Activated effector memory CD4-positive, alpha-beta T cell treated with anti-CD3 and anti-CD28 coated beads, Interleukin-2, amount 50 U/mL, for 16 hours (primary cell): Measurements from ENCODE around the gene SKAP1.
"Not testable (repeated sequence)": the region's sequence is repeated elsewhere in the genome, so short reads cannot be mapped to it uniquely, and the experiment has no call there.

Experiments used
- DNase-seq: peaks from one replicate; pipeline ENCODE4 v3.0.0-alpha.2; 2020

SKAP1 gene

DNA sequence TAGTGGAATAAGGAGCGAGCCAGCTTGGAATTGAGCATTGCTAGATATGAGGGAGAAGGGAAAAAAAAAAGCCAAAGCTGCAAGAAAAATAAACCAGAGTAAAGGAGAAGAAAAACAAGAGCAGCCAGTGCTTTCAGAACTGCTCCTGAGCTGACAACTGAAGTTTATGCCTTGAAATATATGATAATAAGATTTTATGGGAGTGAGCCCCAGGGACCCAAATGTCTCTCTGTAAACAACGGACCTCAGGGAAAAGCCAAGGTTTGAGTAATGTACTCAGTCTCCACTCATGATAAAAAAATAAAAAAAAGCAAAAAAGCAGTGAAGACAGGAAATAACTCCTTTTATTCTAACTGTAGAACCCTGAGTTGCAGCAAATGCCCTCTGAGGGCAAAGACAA, 189.9 kb downstream of the SKAP1 start:
- no peak for DNase-seq

DNA sequence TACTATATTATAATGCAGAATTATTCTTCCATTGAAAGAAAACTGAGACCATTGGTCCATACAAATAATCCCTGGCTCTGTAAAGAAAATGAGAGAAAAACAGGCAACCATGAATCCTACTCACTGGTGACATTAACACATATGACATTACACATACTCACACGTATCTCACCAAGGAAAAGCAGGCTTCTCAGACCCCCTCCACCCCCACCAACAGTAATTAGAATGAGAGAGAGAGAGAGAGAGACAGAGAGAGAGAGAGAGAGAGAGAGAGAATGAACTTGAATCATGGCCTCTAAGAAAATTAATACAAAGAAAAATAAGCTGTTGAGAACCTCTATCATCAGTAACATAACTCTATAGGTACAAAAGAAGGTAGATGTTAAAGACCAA, 190.4 kb downstream of the SKAP1 start:
- no peak for DNase-seq

DNA sequence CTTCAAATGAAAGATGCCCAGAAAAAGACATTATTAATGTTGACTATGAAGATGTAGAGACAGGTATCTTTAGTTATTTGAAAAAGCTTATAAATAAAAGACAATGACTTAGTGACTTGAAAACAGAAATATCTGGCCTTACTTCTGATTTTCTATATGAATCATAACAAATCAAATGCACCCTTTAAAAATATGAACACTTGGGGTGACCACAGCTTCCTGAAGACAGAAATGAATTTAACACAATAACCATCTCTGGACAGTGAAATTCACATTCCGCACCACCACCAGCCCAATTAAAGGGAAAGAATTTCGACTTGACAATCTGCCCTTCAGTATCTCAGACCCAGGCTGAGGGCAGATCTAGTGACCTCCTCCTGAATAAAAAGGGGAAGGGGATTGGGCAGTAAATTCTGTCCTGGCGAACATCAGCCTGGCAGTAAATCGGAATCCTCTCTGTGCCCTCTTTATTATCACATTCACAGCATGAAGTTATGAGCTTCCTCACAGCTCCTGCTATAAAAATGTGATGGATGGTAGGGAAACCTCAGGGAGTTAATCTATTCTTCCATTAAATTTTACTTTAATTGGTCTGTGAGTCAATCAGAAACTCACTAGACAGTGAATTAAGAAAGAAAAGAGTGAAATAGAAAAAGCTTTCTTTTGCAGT, 190.9 kb downstream of the SKAP1 start:
- DNase-seq = no peak

DNA sequence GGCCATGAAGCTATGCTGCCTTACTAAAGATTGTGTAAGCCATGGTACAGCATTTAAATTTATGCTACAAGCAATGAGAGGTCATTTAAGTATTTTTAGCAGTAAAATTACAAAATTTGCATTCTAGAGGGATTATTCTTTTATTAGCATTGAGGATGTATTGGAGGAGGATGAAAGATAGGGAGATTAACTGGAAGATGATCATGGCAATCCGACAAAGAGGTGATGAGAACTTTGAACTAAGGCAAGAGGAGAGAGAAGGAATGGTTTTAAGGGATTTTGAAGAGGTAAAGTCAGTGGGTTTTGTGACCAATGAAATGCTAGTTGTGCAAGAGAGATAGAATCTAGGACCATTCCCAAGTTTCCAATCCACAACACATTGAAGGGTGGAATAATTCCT, 192.6 kb downstream of the SKAP1 start:
- no peak for DNase-seq

DNA sequence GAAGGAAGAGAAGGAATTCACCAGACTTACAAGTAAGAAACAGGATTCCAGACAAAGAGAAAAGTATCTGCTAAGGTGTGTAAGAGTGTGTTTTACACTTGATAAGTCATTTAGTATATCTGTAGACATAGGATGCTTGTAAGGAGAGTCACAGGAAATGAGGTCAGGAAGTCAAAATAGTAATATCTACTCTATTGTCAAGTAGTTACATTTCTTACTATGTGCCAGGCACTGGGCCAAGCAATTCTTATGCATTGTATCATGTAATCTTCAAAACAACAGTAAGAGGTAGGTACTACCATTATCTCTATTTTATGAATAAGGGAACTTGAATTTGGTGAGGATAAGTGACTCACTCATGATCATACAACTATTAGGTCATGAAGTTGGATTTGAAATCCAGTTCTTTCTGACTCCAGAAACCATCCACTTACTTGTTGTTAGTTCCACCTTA, 193.3 kb downstream of the SKAP1 start:
- no peak for DNase-seq

DNA sequence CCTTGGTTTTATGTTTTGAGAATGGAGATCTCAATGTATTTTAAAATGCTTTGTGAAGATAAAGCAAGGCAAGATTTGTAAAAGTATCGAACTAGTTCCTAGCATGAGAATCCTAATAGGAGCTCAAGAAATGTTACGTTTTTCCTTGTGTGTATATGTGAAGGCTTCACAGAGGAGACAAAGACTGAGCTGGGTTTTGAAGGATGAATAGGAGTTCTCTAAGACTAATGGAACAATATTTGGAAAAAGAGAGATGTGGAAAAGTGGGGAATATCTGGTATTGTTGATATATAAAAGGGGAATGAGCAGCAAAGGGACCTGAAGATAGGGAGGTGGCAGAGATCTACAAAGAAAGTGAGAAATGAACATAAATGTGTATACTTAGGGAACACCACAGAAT, 195.1 kb downstream of the SKAP1 start:
- DNase-seq = no peak

DNA sequence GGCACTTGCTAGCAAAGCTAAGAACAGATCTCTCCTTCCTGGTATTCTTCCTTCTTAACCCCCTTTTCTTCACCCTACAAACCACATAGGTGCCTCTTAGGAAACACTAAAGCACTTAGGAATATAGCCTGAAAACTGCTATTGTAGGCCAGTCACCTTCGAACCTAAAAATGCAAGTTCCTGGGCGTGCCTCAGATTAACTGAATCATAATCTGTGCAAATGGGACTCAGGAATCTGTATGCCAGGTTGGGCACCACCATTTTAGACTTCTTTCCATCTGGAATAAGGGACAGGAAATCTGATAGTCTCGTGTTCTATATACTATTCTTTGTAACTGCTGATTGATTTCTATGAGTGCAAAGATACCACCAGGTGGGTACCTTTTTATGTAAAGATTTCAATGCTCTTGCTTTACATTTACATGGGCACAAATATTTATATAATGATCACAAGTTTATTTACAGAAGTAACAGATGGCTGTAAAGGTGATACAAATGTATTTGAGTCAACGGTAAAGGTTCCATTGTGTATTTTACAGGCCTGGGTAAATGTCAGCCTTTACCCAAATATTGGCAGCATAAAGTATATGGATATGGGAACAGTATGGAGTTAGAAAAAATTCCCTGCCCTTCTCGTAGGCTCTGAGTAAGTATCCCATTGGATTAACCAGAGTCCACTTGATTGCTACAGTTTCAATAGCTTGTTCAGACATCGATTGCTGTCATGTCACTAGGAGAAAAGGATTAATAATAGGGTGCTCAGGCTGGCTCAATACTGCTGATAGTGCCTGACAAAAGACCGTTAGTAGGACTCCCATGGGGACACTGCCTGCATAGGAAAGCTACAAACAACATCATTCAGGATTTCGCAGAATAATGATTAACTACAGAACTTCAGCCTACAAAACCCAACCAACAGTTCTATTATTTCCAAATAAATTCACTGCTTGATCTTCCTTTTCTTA, 197.7 kb downstream of the SKAP1 start:
- no peak for DNase-seq

DNA sequence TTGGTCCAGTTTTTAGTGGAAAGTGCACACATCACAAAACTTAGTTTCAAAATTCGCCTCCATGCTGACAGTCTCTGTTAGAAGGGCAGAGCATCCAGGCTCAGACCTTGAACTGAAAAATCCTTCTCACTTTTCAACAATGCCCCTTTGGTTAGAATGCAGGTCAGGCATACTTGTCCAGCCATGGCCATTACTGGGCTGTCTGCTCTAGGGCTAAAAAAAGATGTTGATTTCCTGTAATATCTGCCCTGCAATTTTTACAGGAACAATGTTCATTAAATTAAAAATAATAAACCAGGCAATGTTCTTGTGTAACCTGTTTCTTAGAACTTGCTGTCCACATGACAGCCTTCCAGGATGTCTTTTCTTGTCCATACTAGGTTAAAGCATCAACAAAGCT, 200.1 kb downstream of the SKAP1 start:
- DNase-seq = no peak

DNA sequence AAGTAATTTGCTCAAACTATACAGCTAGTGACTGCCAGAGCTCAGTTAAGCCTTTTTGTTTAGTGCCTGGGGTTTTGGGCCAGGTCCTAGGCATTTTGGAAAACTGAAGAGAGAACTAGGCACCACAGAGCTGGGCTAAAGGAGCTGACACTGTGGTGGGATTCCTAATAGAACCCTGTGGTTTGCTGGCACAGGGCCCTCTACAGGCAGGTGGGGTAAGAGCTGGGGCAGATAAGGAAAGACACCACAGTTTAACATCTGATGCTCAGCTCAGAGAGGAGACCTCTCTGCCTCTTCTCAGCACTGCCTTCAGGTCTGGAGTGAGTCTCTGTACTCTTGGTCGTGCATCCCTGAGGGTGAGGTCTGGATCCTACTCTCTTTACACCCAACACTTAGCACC, 201.3 kb downstream of the SKAP1 start:
- no peak for DNase-seq

DNA sequence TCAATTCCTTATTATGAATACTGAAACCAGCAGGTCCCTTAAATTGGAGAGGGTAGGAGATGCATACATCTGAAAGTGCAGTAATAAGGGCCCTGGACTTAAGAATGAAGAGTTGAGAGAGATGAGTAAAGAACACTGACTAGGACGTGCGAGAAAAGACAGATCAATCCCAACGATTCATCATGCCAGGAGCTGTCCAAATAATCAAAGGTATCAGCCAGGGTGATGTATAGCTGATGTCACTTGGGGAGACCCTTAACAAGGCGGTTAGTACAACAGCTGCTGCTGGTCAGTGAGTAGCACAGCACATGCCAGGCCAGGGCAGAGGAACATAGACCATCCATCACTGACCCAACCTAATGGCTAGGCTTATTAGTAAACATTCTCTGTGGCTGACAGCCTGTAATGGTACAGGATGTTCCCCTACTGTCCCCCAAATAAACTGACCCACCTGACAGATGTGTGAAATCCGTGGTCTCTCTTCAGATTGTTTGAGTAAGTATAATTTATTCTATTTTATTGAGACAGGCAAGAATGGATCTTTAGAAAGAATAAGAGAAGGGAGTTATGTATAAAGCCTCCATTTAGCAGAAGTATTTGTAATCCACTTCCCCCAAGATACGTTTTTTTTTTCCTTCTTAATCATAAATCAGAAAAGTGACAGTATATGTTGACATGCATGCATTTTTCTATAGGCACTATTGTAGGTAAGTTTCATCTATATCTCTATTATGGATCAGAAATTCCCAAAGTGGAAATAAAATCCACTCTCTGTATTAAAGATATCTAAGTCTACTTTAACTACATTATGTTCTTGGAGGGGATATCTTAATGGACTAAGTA, 204.1 kb downstream of the SKAP1 start:
- no peak for DNase-seq

DNA sequence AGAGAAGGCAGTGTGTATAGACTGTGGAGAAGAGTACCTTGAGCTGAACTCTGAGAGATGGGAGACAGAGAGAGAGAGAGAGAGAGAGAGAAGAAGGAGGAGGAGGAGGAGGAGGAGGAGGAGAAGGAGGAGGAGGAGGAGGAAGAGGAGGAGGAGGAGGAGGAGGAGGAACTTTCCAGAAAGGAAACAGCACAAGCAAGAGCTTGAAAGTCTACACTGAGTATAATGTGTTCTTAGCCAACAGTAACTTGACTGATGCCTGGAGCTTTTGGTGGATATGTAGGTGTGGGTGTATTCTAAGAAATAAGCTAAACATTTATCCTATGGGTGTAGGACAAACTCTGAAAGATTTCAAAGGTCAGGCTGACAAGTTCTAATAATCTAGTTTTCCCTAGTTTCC, 206.1 kb downstream of the SKAP1 start:
- no peak for DNase-seq

DNA sequence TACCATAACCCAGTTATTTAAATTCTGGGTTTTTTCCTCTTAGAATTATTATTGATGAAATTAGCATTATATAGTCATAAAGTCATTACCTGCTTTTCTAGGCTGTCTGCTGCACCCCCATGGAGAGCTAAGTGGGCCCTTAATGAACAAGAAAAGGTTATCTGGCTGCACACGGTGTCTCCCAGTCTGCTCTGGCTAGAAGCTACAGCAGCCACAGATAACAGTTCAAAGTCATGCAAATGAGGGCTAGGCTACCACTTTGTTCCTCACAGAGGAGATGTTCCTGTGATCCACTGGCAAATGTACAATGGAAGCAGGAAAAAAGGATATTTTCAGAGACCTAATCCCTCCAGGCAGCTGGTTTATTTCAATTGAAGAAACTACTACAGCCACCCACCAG, 210.4 kb downstream of the SKAP1 start:
- no peak for DNase-seq

DNA sequence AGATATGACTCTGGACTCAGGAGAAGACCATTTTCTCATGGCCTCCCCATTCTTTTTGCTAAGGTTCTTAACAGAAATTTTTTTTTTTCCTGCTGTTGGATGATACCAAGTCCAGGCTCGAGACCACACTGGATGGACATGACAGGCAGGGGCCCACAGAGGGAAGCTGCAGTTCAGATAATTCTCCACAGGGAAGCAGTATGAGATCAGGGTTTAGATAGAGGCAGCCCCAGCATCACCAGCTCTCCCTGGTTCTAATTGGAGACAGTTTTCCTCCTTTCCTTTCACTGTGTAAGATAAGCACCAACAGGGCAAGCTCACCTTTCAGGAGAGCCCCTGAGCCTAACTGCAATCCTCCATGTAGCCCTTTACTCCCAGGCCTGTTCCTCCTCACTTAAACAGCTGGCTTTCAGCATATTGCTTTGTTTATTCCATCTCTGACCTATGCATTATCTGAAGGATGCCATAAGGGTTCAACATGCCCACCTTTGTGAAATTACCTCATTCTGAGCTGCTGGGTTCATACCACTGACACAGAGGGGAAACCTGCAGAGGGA, 214.4 kb downstream of the SKAP1 start:
- DNase-seq = no peak

DNA sequence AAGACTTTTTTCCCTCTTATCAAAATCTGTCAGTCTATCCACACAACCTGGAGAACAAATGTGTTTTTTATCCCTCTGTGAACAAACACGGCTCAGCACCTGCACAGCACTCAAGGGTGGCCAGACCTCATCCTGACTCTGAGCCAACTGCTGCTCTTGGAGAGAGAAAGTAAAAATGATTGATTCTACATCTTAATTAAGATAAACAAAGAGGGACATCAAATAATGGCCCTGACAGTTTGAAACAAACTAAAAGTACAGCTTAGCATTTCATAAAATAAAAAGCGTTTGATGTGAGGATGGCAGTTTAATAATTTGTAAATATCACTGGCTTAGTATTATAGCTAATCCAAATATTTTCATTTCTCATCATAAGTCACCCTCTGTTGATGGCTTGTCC, 216.2 kb downstream of the SKAP1 start:
- no peak for DNase-seq

DNA sequence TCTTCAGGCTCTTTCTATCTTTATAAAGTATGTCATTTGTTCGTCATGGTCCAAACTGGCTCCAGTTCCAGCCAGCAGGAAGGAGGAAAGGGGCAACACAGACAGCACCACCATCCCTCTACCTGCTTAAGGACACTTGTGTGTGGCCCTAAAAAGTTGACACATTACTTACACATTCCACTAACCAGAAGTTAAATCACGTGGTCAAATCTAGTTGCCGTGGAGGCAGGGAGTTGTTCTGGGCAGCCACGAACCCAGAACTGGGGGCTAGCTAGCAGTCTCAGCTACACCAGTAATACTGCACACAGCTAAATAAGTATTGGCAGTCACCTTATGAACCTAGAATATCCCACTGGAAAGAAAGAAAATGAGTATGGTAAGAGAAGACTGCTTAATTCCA, 218.2 kb downstream of the SKAP1 start:
- DNase-seq = no peak

DNA sequence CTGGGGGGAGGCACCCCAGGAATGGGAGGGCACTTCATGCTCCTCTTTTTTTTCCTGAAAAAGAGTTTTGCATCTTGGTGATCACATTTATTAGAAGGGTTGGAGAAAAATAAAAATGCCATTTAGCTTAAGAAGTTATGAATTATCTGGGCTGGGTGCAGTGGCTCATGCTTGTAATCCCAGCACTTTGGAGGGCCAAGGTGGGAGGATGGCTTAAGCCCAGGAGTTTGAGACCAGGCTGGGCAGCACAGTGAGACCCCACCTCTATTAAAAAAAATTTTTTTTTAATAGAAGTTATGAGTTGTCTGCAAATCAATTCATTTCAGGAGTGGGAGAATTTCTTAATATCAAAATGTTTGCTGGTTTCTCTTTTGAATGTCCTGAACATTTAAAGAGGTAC, 219.0 kb downstream of the SKAP1 start:
- no peak for DNase-seq

DNA sequence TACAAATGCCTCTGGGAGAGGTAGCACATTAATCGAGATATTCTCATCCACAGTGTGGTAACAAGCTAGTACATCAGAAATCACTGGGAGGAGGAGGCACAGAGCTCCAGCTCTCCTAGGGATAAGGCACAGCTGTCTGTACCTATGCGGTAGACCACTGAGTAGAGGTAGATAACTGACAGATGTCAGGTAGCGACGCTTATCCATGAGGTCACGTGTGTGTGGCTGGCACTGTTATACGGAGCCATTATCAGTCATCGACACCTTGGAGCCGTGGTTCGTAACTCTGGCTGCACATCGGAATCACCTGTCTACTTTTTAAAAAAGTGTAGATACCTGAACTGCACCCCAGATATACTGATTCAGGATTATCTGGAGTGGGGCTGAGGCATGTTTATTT, 220.0 kb downstream of the SKAP1 start:
- no peak for DNase-seq

DNA sequence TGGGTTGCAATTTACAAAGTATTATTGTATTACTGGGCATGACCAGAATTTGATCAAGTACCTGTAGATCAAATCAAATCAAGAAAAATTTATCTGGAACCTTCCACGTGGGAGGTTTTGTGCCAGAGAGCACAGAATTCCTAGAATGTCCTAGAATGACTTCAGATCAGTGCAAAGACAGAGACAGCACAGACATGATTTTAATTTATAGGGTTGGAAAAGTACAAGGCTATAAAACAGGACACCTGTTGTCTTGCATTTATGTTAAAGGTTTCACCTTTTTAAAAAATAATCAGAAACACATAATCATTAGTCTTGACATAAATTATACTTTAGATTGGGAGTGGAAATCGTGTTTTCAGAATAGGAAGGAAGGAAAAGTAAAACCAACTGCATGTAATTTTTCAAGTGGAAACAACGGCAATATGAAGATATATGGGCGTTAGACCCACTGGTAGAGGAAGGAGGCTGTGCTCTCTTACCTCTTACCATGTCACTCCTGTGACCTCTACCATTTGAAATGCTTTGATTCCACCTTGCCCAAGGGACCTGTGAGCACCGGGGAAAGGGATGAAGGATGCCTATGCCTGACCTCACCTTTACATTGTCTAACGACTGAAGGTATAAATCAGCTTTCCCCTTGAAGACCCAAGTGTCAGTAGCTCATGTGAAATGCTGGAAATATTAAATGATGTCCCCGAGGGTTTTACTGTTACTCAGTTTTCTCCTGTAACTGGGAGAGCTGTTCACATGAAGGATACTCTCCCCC, 222.1 kb downstream of the SKAP1 start:
- DNase-seq = no peak

DNA sequence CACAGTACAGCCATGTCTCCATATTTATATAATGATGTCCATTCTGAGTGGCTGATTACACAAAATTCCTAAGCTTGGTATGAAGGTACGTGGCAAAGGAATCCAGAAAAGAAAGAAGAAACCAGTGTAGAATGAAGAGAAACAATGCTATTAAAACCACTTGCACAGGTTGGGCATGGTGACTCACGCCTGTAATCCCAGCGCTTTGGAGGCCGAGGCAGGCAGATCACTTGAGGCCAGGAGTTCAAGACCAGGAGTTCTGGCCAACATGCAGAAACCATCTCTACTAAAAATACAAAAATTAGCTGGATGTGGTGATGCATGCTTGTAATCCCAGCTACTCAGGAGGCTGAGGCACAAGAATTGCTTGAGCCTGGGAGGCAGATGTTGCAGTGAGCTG, 223.0 kb downstream of the SKAP1 start:
- not testable (repeated sequence) for DNase-seq

DNA sequence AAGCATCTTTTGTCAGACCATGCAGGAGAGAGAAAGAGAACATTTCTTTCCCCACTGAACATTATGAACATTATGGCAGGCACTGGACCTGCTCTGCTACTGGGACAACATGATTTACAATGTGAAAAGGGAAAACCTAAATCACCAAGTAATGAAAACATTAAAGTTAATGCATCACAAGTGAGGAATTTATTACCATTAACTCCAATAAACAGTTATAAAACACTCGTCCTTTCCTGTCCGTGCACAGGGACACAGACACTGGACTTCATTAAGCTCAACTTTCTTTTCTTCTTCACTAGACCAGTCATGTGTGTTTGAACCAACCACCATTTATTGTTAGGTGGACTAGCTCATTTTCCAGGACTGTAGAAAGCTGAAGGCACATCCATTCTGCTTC, 227.1 kb downstream of the SKAP1 start:
- DNase-seq = no peak

DNA sequence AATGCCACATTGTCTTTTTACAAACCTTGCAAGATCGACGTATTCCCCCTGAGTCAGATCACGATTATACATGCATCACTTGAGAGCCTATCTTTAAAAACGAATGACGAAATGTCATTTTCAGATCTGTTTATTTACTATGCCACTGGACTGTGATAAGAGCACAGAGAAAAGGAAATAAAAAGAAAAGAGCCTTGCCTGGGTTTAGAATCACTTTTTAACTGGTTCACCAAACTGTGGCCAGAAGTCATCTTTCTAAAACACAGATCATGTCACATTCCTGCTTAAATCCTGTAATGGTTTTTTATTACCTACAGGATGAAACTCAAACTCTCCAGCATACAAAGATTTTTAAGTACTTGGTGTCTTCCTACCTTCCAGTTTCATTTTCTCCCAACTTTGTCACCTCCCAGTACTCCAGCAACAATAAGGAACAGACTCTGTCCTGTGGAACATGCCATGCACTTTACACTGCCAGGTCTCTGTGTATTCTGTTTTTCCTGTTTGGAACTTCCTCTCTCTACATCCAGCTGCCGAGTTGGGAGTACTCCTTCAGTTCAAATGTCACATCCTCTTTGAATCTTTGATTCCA, 231.0 kb downstream of the SKAP1 start:
- no peak for DNase-seq

DNA sequence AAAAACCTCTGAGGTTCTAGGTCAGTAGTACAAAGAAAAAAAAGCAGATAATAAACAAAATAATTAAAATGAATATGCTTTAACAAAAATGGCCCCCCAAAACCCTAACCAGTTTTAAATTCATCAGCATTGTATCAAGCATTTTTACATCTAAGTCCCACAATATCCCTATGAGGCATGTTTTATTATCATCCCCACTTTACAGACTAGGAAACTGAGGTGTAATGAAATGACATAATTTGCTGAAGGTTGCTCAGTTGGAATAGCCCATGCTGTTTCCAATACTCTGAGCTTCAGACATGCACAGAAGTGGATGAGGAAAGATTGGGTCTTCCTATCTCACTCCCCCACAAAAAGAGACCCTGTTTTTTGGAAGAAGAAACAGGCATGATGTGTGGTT, 234.1 kb downstream of the SKAP1 start:
- DNase-seq = no peak
